ENCODE data around the gene RPS2. TPM values are rescaled to one million over a fixed set of nuclear protein-coding genes. Genes with fewer than 3 reads are reported as not detected.

Gene RPS2
- total RNA-seq, 1 donor from 2014 or later: 2,856 TPM

- intact Hi-C loops (cut with micrococcal nuclease): no loop called here
Measured at GRCh38 chr16:1999866-2000514, 35.4 kb upstream of the RPS2 start.

- intact Hi-C loops (cut with micrococcal nuclease): no loop called here
Measured at GRCh38 chr16:1998852-1999801, 34.5 kb upstream of the RPS2 start.

GRCh38 chr16:1998360-1998835 is 33.8 kb upstream of the RPS2 start:
- intact Hi-C loops (cut with micrococcal nuclease): no loop called here

- intact Hi-C loops (cut with micrococcal nuclease): no loop called here
Measured at GRCh38 chr16:1997494-1998359, 33.1 kb upstream of the RPS2 start.

GRCh38 chr16:1993731-1994131 is 29.1 kb upstream of the RPS2 start:
- intact Hi-C loops (cut with micrococcal nuclease): loop anchor here (5.0 kb wide), 1 partner anchor 759 kb away; the partner anchor contains the start of gene SRRM2

- intact Hi-C loops (cut with micrococcal nuclease): loop anchor here (5.0 kb wide), 1 partner anchor 759 kb away; the partner anchor contains the start of gene SRRM2
Measured at GRCh38 chr16:1992704-1993317, 28.2 kb upstream of the RPS2 start.

- intact Hi-C loops (cut with micrococcal nuclease): loop anchor here (1.0 to 5.0 kb wide), 3 partner anchors 9 to 760 kb away; partner anchors contain the start of genes RPS2 and SRRM2
Measured at GRCh38 chr16:1991948-1992703, 27.5 kb upstream of the RPS2 start.

GRCh38 chr16:1991588-1991947 is 26.9 kb upstream of the RPS2 start:
- intact Hi-C loops (cut with micrococcal nuclease): loop anchor here (1.0 to 5.0 kb wide), 3 partner anchors 8 to 761 kb away; partner anchors contain the start of genes RPS2 and SRRM2

GRCh38 chr16:1991135-1991551 is 26.5 kb upstream of the RPS2 start:
- intact Hi-C loops (cut with micrococcal nuclease): loop anchor here (1.0 to 5.0 kb wide), 3 partner anchors 8 to 761 kb away; partner anchors contain the start of genes RPS2 and SRRM2

- intact Hi-C loops (cut with micrococcal nuclease): loop anchor here (1.0 to 5.0 kb wide), 3 partner anchors 7 to 762 kb away; partner anchors contain the start of genes RPS2 and SRRM2
Measured at GRCh38 chr16:1990351-1991134, 25.9 kb upstream of the RPS2 start.

GRCh38 chr16:1990101-1990350 is 25.4 kb upstream of the RPS2 start:
- intact Hi-C loops (cut with micrococcal nuclease): loop anchor here (2.0 to 5.0 kb wide), 2 partner anchors 25 to 762 kb away; partner anchors contain the start of genes RPS2 and SRRM2

GRCh38 chr16:1989209-1990100 is 24.8 kb upstream of the RPS2 start, which contains the start of gene SYNGR3:
TSS of gene SYNGR3 (plus strand) at chr16:1989970. CDS start at chr16:1990103, 133 bp downstream.
- intact Hi-C loops (cut with micrococcal nuclease): loop anchor here (2.0 to 5.0 kb wide), 2 partner anchors 25 to 763 kb away; partner anchors contain the start of genes RPS2 and SRRM2

- intact Hi-C loops (cut with micrococcal nuclease): no loop called here
Measured at GRCh38 chr16:1987198-1987597, 22.6 kb upstream of the RPS2 start.

- intact Hi-C loops (cut with micrococcal nuclease): no loop called here
Measured at GRCh38 chr16:1985466-1986150, 21.0 kb upstream of the RPS2 start.

GRCh38 chr16:1984347-1985225 is 20.0 kb upstream of the RPS2 start:
- intact Hi-C loops (cut with micrococcal nuclease): loop anchor here (1.0 kb wide), 1 partner anchor 12 kb away; the partner anchor contains the start of gene TBL3
